Ectodermal cell (in vitro differentiated cells): ENCODE measurements around the gene GPR87.

Experiments
- H3K27ac ChIP-seq: 2 replicates; pipeline ENCODE4 v1.7.0; 2013; ENCODE audit warnings: mild to moderate bottlenecking, low read depth, low read length; ENCODE audit not compliant: insufficient read depth, poor library complexity, severe bottlenecking
- H3K27me3 ChIP-seq: 2 replicates; pipeline ENCODE4 v1.7.0; 2013; ENCODE audit warnings: mild to moderate bottlenecking, low read length; ENCODE audit not compliant: insufficient read depth, control insufficient read depth, poor library complexity, severe bottlenecking
- H3K36me3 ChIP-seq: one replicate; pipeline ENCODE4 v1.7.0; 2013; ENCODE audit warnings: low read length; ENCODE audit not compliant: control insufficient read depth, insufficient read depth
- H3K4me1 ChIP-seq: one replicate; pipeline ENCODE4 v1.7.0; 2013; ENCODE audit warnings: low read length; ENCODE audit not compliant: control insufficient read depth, insufficient read depth
- H3K4me3 ChIP-seq: 2 replicates; pipeline ENCODE4 v1.7.0; 2013; ENCODE audit warnings: low read depth, low read length, control low read depth; ENCODE audit not compliant: insufficient read depth
- H3K9me3 ChIP-seq: 2 replicates; pipeline ENCODE4 v1.7.0; 2013; ENCODE audit warnings: mild to moderate bottlenecking, low read length, moderate library complexity; ENCODE audit not compliant: control insufficient read depth
- WGBS, 2 experiments: methylation state at CpG; one replicate each; pipeline ENCODE4 v1.1.7; 2013; ENCODE audit warnings: missing lambda C conversion rate in 2 of 2; 5-methylcytosine and 5-hydroxymethylcytosine counted together

Gene GPR87

GRCh38 chr3:151331696-151332095 lies 15.1 kb upstream of the GPR87 start:
- Histone ChIP-seq H3K4me1 (no peaks in the 10 kb centered on the region), H3K27ac (no peak overlapping the region), H3K36me3 (no peaks in the 10 kb centered on the region), H3K4me3 (no peak overlapping the region), H3K9me3 (no peaks in the 10 kb centered on the region), H3K27me3 (no peaks in the 10 kb centered on the region)
- WGBS, 2 experiments: 92 to 96% methylated on average over 2 of the region's 2 CpGs

GRCh38 chr3:151330899-151331298 lies 14.3 kb upstream of the GPR87 start:
- H3K9me3 ChIP-seq: no peaks in the 10 kb centered on the region
- H3K36me3 ChIP-seq: no peaks in the 10 kb centered on the region
- H3K4me3 ChIP-seq: no peak overlapping the region
- H3K4me1 ChIP-seq: no peaks in the 10 kb centered on the region
- H3K27me3 ChIP-seq: no peaks in the 10 kb centered on the region
- no peak overlapping the region for H3K27ac ChIP-seq

DNA sequence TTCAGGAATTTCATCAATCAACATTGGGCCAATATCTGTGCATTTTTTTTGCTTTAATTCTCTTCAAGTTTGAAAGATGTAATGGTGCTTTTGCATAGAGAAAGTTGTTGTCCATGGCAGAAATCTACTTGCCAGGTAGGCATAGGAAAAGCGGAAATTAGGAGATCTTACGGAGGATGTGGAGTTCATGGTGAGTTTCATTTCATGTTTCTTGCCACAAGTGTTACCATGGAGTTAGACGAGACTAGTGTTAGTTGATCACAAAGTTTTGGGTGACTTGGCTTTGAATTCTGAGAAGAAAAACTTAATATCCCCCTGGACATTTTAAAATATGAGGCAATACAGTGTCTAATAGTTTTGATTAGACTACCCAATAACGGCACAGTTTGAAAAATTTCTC lies 13.8 kb upstream of the GPR87 start:
- no peaks in the 10 kb centered on the region for H3K27me3 ChIP-seq
- H3K4me1 ChIP-seq: no peaks in the 10 kb centered on the region
- 95 to 96% methylated on average over 3 of the region's 4 CpGs for WGBS, 2 experiments
- H3K4me3 ChIP-seq: no peak overlapping the region
- H3K36me3 ChIP-seq: no peaks in the 10 kb centered on the region
- no peaks in the 10 kb centered on the region for H3K9me3 ChIP-seq
- no peak overlapping the region for H3K27ac ChIP-seq

DNA sequence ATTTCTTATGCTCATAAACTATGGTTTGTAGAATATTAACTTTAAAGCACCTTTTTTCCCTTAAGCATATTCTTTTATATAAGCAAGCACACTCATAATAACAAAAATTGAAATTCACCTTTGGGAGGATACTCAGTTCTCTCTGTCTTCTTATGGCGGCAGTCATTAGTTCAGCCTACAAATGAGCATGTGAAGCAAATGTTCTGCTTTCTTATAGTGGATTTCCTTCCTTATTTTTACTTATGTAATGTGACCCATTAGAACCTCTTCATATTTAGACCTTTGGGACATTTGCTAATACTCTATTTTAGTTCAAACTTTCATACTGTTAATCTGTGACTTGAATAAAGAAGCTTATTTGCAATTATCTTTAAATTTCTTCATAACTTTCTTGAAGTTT lies 12.7 kb upstream of the GPR87 start, which contains the start of gene P2RY13:
Gene P2RY13, minus strand, starts transcription at position 187 of the 400 bp plus-strand sequence. Its CDS starts 21 bp downstream, at position 166.
- Histone ChIP-seq H3K27ac (no peak within 1 kb of the TSS), H3K27me3 (no peaks in the 10 kb centered on the region), H3K4me1 (no peaks in the 10 kb centered on the region), H3K4me3 (no peak within 1 kb of the TSS), H3K36me3 (no peaks in the 10 kb centered on the region), H3K9me3 (no peaks in the 10 kb centered on the region)
- 60 to 92% methylated on average over 1 of the region's 1 CpG for WGBS, 2 experiments

DNA sequence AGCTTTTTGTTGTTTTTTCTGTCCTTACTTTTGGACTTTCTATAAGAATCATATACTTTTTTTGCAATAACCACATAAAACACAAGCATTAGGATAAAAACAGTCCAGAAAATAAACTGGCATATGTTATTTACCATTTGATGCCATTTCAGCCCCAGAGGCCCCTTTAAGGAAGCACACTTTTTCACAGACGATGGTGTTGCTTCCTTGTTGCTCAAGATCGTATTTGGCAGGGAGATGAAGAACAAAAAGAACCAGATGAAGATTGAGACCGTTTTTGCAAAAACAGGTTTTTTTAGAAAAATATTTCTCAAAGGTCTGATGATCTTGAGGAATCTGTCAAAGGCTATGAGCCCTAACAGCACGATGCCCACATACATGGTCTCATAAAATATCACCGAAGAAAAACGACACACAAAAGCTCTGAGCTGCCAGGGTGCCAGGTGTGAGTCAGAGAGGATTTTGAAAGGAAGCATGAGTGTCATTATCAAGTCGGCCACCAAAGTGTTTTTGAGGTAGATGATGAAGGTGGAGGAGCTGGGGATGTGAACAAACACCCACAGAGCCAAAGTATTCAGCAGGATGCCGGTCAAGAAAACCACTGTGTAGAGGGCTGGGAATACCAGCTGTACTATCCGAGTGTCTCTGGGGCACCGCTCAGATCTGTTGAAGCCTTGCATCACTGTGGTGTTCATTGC lies 11.8 kb upstream of the GPR87 start:
- WGBS, 2 experiments: 87 to 89% methylated on average over 10 of the region's 10 CpGs
- H3K9me3 ChIP-seq: no peaks in the 10 kb centered on the region
- no peak overlapping the region for H3K4me3 ChIP-seq
- no peaks in the 10 kb centered on the region for H3K27me3 ChIP-seq
- no peaks in the 10 kb centered on the region for H3K4me1 ChIP-seq
- H3K36me3 ChIP-seq: no peaks in the 10 kb centered on the region
- H3K27ac ChIP-seq: no peak overlapping the region

DNA sequence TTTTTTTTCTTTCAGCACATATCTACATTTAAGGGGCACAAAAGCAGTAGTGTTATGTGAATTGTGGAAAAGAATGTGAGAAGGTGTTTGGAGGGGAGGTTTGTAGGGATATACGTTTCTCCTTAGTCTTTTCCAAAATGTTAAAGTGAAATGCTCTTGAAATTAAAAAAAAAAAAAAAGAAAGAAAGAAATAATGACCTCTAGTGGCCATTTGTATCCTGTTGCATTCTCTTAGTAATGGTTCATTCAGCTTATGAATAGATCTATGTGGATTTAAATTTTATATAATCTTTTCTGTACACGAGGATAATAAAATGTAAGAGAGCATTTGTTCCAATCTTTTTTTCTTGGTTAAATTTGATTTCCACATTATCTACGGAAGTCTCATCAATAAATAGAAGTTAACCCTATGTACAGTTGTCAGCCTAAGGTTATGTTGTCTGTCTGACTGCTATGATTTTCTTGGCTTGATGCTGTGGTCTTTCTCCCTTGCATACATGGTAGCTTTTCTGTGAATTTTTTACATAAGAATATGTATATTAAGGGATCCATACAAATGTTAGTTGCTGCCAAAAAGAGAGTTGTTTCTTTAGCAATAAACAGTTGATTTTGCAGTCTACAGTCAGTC lies 11.1 kb upstream of the GPR87 start:
- Histone ChIP-seq H3K36me3 (no peaks in the 10 kb centered on the region), H3K4me1 (no peaks in the 10 kb centered on the region), H3K27me3 (no peaks in the 10 kb centered on the region), H3K27ac (no peak overlapping the region), H3K9me3 (no peaks in the 10 kb centered on the region), H3K4me3 (no peak overlapping the region)
- 60 to 80% methylated on average over 1 to 2 of the region's 3 CpGs for WGBS, 2 experiments

- no peaks in the 10 kb centered on the region for H3K36me3 ChIP-seq
- no peak overlapping the region for H3K27ac ChIP-seq
- no peaks in the 10 kb centered on the region for H3K9me3 ChIP-seq
- no peak overlapping the region for H3K4me3 ChIP-seq
- WGBS, 2 experiments: 100% methylated on average over 1 of the region's 1 CpG; no CpG with 5 or more reads in 1 of the 2 experiments
- H3K4me1 ChIP-seq: no peaks in the 10 kb centered on the region
- no peaks in the 10 kb centered on the region for H3K27me3 ChIP-seq
Observed at GRCh38 chr3:151322511-151322910, 5.9 kb upstream of the GPR87 start.

DNA sequence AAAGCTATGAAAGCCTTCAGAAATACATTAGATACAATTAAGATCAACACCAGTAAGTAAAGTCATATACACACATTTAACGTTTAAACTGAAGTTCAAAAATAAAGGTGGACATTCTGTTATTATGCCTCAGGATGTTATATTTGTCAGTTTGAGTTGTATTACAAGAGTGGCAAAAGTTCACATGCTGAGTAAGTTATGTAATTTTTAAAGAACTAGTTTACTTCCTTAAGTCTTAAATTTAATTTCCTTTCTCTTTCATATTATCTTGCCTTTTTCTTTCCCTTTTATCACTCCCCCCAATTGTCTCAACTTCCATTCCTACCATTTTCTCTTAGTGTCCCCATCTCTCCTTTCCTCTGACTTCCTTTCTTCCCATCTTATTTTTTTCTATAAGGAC lies 4.9 kb upstream of the GPR87 start:
- Histone ChIP-seq H3K27ac (no peak overlapping the region), H3K27me3 (no peaks in the 10 kb centered on the region), H3K9me3 (no peaks in the 10 kb centered on the region), H3K36me3 (no peaks in the 10 kb centered on the region), H3K4me1 (no peaks in the 10 kb centered on the region), H3K4me3 (no peak overlapping the region)
- 100% methylated on average over 1 of the region's 1 CpG for WGBS, 2 experiments

DNA sequence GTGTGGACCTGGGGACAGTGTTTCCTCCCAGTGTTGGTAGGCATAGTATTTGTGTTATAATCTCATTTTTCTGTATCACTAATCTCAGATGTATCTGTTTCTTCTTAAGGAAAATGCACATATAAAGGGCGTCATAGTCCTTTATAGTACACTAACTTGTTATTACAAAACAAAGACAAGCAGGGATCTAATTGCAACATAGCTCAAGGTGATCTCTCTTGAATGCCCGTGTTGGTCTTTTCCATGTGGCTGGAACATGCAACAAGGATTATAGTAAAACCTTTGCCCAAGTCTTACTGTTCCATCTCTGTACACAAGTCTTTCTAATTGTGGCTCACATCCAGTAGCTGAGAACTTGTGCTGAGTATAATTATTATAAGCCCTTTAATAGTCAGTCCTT lies 3.5 kb upstream of the GPR87 start:
- no peak overlapping the region for H3K27ac ChIP-seq
- H3K4me1 ChIP-seq: no peaks in the 10 kb centered on the region
- 92 to 95% methylated on average over 2 of the region's 2 CpGs for WGBS, 2 experiments
- H3K4me3 ChIP-seq: no peak overlapping the region
- no peaks in the 10 kb centered on the region for H3K36me3 ChIP-seq
- no peaks in the 10 kb centered on the region for H3K27me3 ChIP-seq
- no peaks in the 10 kb centered on the region for H3K9me3 ChIP-seq

GRCh38 chr3:151319628-151320027 lies 3.0 kb upstream of the GPR87 start:
- no peaks in the 10 kb centered on the region for H3K4me1 ChIP-seq
- H3K27ac ChIP-seq: no peak overlapping the region
- no peaks in the 10 kb centered on the region for H3K9me3 ChIP-seq
- no peaks in the 10 kb centered on the region for H3K27me3 ChIP-seq
- H3K4me3 ChIP-seq: no peak overlapping the region
- H3K36me3 ChIP-seq: no peaks in the 10 kb centered on the region
- 98 to 100% methylated on average over 3 to 4 of the region's 4 CpGs for WGBS, 2 experiments
